Loucy (cell line): ENCODE measurements around the gene TUBA1C.

ENCODE experiments used
- H2AFZ ChIP-seq: fragments of 200-600 bp; sonication (generic); 2 replicates; pipeline ENCODE4 v1.6.0; 2016; ENCODE audit warnings: antibody characterized with exemption, mild to moderate bottlenecking, low read length, moderate library complexity
- H3F3A ChIP-seq: fragments of 200-600 bp; 2 replicates; pipeline ENCODE4 v1.6.0; 2016; ENCODE audit warnings: antibody characterized with exemption, low read depth, mild to moderate bottlenecking
- H3K27me3 ChIP-seq: fragments of 200-600 bp; sonication (generic); 2 replicates; pipeline ENCODE4 v1.6.1; 2014; ENCODE audit warnings: low read length, mild to moderate bottlenecking; ENCODE audit not compliant: insufficient read depth, poor library complexity, severe bottlenecking
- H3K36me3 ChIP-seq: fragments of 200-600 bp; sonication (generic); 2 replicates; pipeline ENCODE4 v1.6.1; 2016; ENCODE audit warnings: low read length; ENCODE audit not compliant: insufficient read depth
- H3K4me1 ChIP-seq: fragments of 200-600 bp; sonication (generic); 2 replicates; pipeline ENCODE4 v1.5.1; 2014; ENCODE audit warnings: low read length, mild to moderate bottlenecking; ENCODE audit not compliant: insufficient read depth, poor library complexity, severe bottlenecking
- H3K4me2 ChIP-seq: fragments of 200-600 bp; sonication (generic); 2 replicates; pipeline ENCODE4 v1.6.0; 2014; ENCODE audit warnings: antibody characterized with exemption, low read length, low read depth, mild to moderate bottlenecking; ENCODE audit not compliant: poor library complexity, severe bottlenecking
- H3K4me3 ChIP-seq: fragments of 200-600 bp; sonication (generic); 2 replicates; pipeline ENCODE4 v1.5.1; 2014; ENCODE audit warnings: low read length, mild to moderate bottlenecking, mixed read lengths; ENCODE audit not compliant: poor library complexity, severe bottlenecking
- H3K79me2 ChIP-seq: fragments of 200-600 bp; sonication (generic); 2 replicates; pipeline ENCODE4 v1.6.1; 2014; ENCODE audit warnings: low read length; ENCODE audit not compliant: insufficient read depth
- H3K9ac ChIP-seq: fragments of 200-600 bp; sonication (generic); 2 replicates; pipeline ENCODE4 v1.6.0; 2014; ENCODE audit warnings: mild to moderate bottlenecking, low read depth, low read length, moderate library complexity; ENCODE audit not compliant: poor library complexity, severe bottlenecking
- H3K9me2 ChIP-seq: fragments of 200-600 bp; sonication (generic); replicated peaks from 2 replicates; pipeline ENCODE4 v1.6.1; 2016; ENCODE audit warnings: low read depth, low read length, mixed read lengths
- H3K9me3 ChIP-seq: fragments of 200-600 bp; sonication (generic); 2 replicates; pipeline ENCODE4 v1.6.1; 2014; ENCODE audit warnings: mild to moderate bottlenecking, antibody characterized with exemption, low read length, low read depth; ENCODE audit not compliant: insufficient read depth
- H4K20me1 ChIP-seq: fragments of 200-600 bp; sonication (generic); 2 replicates; pipeline ENCODE4 v1.6.0; 2014; ENCODE audit warnings: antibody characterized with exemption, low read length, mild to moderate bottlenecking; ENCODE audit not compliant: insufficient read depth, poor library complexity, severe bottlenecking
- CTCF ChIP-seq: fragments of 200-600 bp; sonication (generic); conservative IDR thresholded peaks from 2 replicates; pipeline ENCODE4 v1.5.1; 2014; ENCODE audit warnings: mild to moderate bottlenecking, antibody characterized with exemption, low read length
- EZH2phosphoT487 ChIP-seq: fragments of 200-600 bp; IDR thresholded peaks from 2 replicates; pipeline ENCODE4 v1.6.1; 2018; ENCODE audit warnings: antibody characterized with exemption, mild to moderate bottlenecking, moderate library complexity, borderline replicate concordance

Gene TUBA1C

DNA sequence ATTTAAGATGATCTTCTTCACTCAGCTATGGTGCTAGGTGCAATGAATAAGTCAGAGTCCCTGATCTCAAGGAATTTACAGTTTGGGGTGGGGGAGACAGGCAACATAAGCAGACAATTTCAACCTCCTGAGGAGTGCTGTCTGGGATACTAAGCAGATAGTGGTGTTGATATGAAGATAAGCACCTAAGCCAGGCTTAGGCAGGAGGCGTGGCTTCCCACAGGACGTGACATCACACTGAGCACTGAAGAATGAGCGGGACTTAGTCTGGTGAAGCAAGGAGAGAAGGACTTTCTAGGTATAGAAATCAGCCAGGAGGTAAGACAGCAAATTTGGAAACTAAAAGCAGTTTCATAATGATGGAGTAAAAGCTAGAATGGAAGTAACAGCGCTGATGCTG, 36.9 kb downstream of the TUBA1C start:
- Histone ChIP-seq H3K4me3 (no peak overlapping the region), H3K4me1 (peaks cover 7% of the 10 kb centered on the region), H3K4me2 (peak overlapping the region; percentile 30), H3K36me3 (no peaks in the 10 kb centered on the region), H3F3A (no peaks in the 10 kb centered on the region), H3K9ac (no peak overlapping the region), H4K20me1 (no peaks in the 10 kb centered on the region), H3K79me2 (no peaks in the 10 kb centered on the region), H3K9me2 (no peaks in the 10 kb centered on the region), H3K9me3 (no peaks in the 10 kb centered on the region), H2AFZ (peak overlapping the region; percentile 67), H3K27me3 (no peaks in the 10 kb centered on the region)
- TF ChIP-seq CTCF (no peak), EZH2phosphoT487 (no peak)

DNA sequence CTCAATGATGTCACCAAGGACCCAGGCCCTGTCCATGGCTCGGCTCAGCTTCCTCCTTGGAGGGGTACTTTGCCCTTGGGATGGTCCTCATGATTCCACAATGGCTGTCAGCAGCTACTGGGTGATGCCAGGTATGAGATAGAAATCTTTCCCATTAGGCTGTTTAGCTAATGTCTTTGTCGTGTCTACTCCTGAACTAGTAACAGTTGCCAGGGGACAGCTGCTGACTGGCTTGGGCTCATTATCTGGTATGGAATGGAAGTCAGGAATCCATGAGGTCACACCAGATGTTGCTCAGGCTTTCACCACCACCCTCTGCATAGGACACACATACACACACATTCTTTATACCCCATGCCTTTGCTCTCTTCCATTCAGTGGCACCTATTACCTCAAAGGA, 39.3 kb downstream of the TUBA1C start:
- H3K4me1 ChIP-seq = peaks cover 7% of the 10 kb centered on the region
- H3K9me2 ChIP-seq = no peaks in the 10 kb centered on the region
- no peak overlapping the region for H3K4me2 ChIP-seq
- H3K9me3 ChIP-seq = no peaks in the 10 kb centered on the region
- TF ChIP-seq EZH2phosphoT487 (no peak), CTCF (no peak)
- H2AFZ ChIP-seq = no peak overlapping the region
- H3K79me2 ChIP-seq = no peaks in the 10 kb centered on the region
- H3F3A ChIP-seq = no peaks in the 10 kb centered on the region
- no peaks in the 10 kb centered on the region for H3K36me3 ChIP-seq
- H3K27me3 ChIP-seq = no peaks in the 10 kb centered on the region
- H3K4me3 ChIP-seq = no peak overlapping the region
- H3K9ac ChIP-seq = no peak overlapping the region
- H4K20me1 ChIP-seq = no peaks in the 10 kb centered on the region

- Histone ChIP-seq H3K79me2 (no peaks in the 10 kb centered on the region), H3K9me2 (no peaks in the 10 kb centered on the region), H3K36me3 (no peaks in the 10 kb centered on the region), H3F3A (no peaks in the 10 kb centered on the region; the same call in 1 of the 2 replicates), H3K4me3 (no peak overlapping the region), H3K27me3 (no peaks in the 10 kb centered on the region), H3K4me1 (peaks cover 7% of the 10 kb centered on the region), H3K4me2 (no peak overlapping the region), H4K20me1 (no peaks in the 10 kb centered on the region), H3K9ac (no peak overlapping the region), H3K9me3 (no peaks in the 10 kb centered on the region), H2AFZ (no peak overlapping the region)
- TF ChIP-seq EZH2phosphoT487 (no peak), CTCF (no peak)
Observed at GRCh38 chr12:49305762-49306510, 41.1 kb downstream of the TUBA1C start.
